Loucy (cell line): ENCODE measurements around the gene CNTFR.

Experiments
- CTCF ChIP-seq: fragments of 200-600 bp; sonication (generic); conservative IDR thresholded peaks from 2 replicates; pipeline ENCODE4 v1.5.1; 2014; ENCODE audit warnings: mild to moderate bottlenecking, antibody characterized with exemption, low read length
- EZH2phosphoT487 ChIP-seq: fragments of 200-600 bp; IDR thresholded peaks from 2 replicates; pipeline ENCODE4 v1.6.1; 2018; ENCODE audit warnings: antibody characterized with exemption, mild to moderate bottlenecking, moderate library complexity, borderline replicate concordance

- TF ChIP-seq CTCF = no peak
- no peak for TF ChIP-seq EZH2phosphoT487
Measured at GRCh38 chr9:34551751-34552605, 37.5 kb downstream of the CNTFR start.
